ENCODE data around the gene MAML3. TPM values are rescaled to one million over a fixed set of nuclear protein-coding genes. Genes with fewer than 3 reads are reported as not detected.
A peak's percentile ranks its signal among the peaks of the same experiment; 100 is the strongest.

Gene MAML3
- total RNA-seq, 1 donor from 2014 or later, result 24.8 TPM

DNA sequence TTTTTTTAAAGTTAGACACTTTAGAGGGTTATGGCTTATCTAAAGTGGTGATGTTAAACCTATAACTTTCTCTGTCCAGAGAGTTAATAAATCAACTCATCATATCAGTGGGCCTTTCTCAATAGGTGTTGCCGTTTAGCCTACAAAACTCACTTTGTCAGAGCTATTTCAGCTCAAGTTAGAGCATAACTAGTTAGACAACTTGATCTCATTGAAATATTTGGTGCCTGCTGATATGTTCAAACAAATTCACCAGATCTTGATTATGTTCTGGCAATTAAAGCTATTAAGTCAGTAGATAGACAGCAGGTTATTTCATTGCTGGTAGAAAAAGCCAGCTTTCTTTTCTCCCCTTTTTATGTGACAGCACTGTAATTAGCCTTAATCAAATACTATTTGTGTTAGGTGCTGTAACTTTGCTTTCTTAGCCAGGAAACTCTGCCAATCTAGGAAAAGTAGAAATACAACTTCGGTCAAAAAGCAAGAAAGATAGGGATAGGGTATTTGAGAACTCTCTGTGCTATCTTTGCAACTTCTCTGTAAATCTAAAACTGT is 191.8 kb downstream of the MAML3 start:
- TF ChIP-seq, protein P1, sequence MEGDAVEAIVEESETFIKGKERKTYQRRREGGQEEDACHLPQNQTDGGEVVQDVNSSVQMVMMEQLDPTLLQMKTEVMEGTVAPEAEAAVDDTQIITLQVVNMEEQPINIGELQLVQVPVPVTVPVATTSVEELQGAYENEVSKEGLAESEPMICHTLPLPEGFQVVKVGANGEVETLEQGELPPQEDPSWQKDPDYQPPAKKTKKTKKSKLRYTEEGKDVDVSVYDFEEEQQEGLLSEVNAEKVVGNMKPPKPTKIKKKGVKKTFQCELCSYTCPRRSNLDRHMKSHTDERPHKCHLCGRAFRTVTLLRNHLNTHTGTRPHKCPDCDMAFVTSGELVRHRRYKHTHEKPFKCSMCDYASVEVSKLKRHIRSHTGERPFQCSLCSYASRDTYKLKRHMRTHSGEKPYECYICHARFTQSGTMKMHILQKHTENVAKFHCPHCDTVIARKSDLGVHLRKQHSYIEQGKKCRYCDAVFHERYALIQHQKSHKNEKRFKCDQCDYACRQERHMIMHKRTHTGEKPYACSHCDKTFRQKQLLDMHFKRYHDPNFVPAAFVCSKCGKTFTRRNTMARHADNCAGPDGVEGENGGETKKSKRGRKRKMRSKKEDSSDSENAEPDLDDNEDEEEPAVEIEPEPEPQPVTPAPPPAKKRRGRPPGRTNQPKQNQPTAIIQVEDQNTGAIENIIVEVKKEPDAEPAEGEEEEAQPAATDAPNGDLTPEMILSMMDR (IDR thresholded peaks at IDR 0.05; ENCODE audit: unreplicated experiment), result no peak
- H3K4me3 Mint-ChIP-seq, result no peak overlapping the region
- H3K9me3 Mint-ChIP-seq, result no peaks in the 10 kb centered on the region
- peaks cover 55% of the 10 kb centered on the region for H3K4me1 Mint-ChIP-seq
- H3K27me3 Mint-ChIP-seq (ENCODE audit: low read depth), result no peaks in the 10 kb centered on the region
- H3K27ac Mint-ChIP-seq, result peak overlapping the region; percentile 27
- H3K36me3 Mint-ChIP-seq, result no peaks in the 10 kb centered on the region
- DNase-seq (ENCODE audit: low spot score in 2 of 2, unreplicated experiment in 2 of 2), result no peak

- TF ChIP-seq, protein P1 (IDR thresholded peaks at IDR 0.05; ENCODE audit: unreplicated experiment), result no peak
- H3K9me3 Mint-ChIP-seq, result no peaks in the 10 kb centered on the region
- H3K4me3 Mint-ChIP-seq, result no peak overlapping the region
- H3K36me3 Mint-ChIP-seq, result no peaks in the 10 kb centered on the region
- peak overlapping the region; percentile 12 for H3K27ac Mint-ChIP-seq
- H3K4me1 Mint-ChIP-seq, result peaks cover 52% of the 10 kb centered on the region
- no peaks in the 10 kb centered on the region for H3K27me3 Mint-ChIP-seq (ENCODE audit: low read depth)
- no peak for DNase-seq (ENCODE audit: low spot score in 2 of 2, unreplicated experiment in 2 of 2)
Observed at GRCh38 chr4:139961344-139961946, 192.5 kb downstream of the MAML3 start.

GRCh38 chr4:139959396-139959795 is 194.6 kb downstream of the MAML3 start:
- Mint-ChIP-seq H3K4me1 (peaks cover 45% of the 10 kb centered on the region), H3K36me3 (no peaks in the 10 kb centered on the region)

GRCh38 chr4:139958739-139959098 is 195.3 kb downstream of the MAML3 start:
- no peaks in the 10 kb centered on the region for H3K36me3 Mint-ChIP-seq
- H3K4me1 Mint-ChIP-seq, result peaks cover 43% of the 10 kb centered on the region
- H3K9me3 Mint-ChIP-seq, result no peaks in the 10 kb centered on the region
- DNase-seq (ENCODE audit: low spot score in 2 of 2, unreplicated experiment in 2 of 2), result no peak
- no peak overlapping the region for H3K27ac Mint-ChIP-seq
- H3K4me3 Mint-ChIP-seq, result no peak overlapping the region
- H3K27me3 Mint-ChIP-seq (ENCODE audit: low read depth), result no peaks in the 10 kb centered on the region
- TF ChIP-seq, protein P1 (IDR thresholded peaks at IDR 0.05; ENCODE audit: unreplicated experiment), result no peak

More at GRCh38 chr4:139959396-139959795, 194.6 kb downstream of the MAML3 start:
- H3K27me3 Mint-ChIP-seq (ENCODE audit: low read depth), result no peaks in the 10 kb centered on the region
- H3K9me3 Mint-ChIP-seq, result no peaks in the 10 kb centered on the region
- no peak for DNase-seq (ENCODE audit: low spot score in 2 of 2, unreplicated experiment in 2 of 2)
- no peak overlapping the region for H3K27ac Mint-ChIP-seq
- no peak overlapping the region for H3K4me3 Mint-ChIP-seq
- TF ChIP-seq, protein P1 (IDR thresholded peaks at IDR 0.05; ENCODE audit: unreplicated experiment), result no peak

GRCh38 chr4:139957986-139958738 is 195.8 kb downstream of the MAML3 start:
- H3K4me3 Mint-ChIP-seq, result no peak overlapping the region
- H3K4me1 Mint-ChIP-seq, result peaks cover 43% of the 10 kb centered on the region
- H3K9me3 Mint-ChIP-seq, result no peaks in the 10 kb centered on the region
- no peaks in the 10 kb centered on the region for H3K27me3 Mint-ChIP-seq (ENCODE audit: low read depth)
- DNase-seq (ENCODE audit: low spot score in 2 of 2, unreplicated experiment in 2 of 2), result no peak
- TF ChIP-seq, protein P1 (IDR thresholded peaks at IDR 0.05; ENCODE audit: unreplicated experiment), result no peak
- no peaks in the 10 kb centered on the region for H3K36me3 Mint-ChIP-seq
- no peak overlapping the region for H3K27ac Mint-ChIP-seq

All from mesothelial cell of epicardium (in vitro differentiated cells).